BE2C (cell line): ENCODE data around the gene IQCN.

ENCODE experiments used
- DNase-seq: peaks from one replicate; pipeline ENCODE4 v3.0.0-alpha.2; 2020
- H3K27me3 ChIP-seq: fragments of 250-450 bp; sonication (Bioruptor Pico); 2 replicates; pipeline ENCODE4 v1.5.1; 2020; ENCODE audit warnings: mild to moderate bottlenecking
- H3K36me3 ChIP-seq: fragments of 250-450 bp; sonication (Bioruptor Pico); 2 replicates; pipeline ENCODE4 v1.5.1; 2020; ENCODE audit warnings: mild to moderate bottlenecking
- H3K4me1 ChIP-seq: fragments of 250-450 bp; sonication (Bioruptor Pico); 2 replicates; pipeline ENCODE4 v1.5.1; 2020
- H3K4me3 ChIP-seq: 2 replicates; pipeline ENCODE4 v1.5.1; 2011; ENCODE audit warnings: low read depth, low read length
- H3K9me3 ChIP-seq: fragments of 250-450 bp; sonication (Bioruptor Pico); 2 replicates; pipeline ENCODE4 v1.5.1; 2020
- CTCF ChIP-seq: IDR thresholded peaks from 2 replicates; pipeline ENCODE4 v1.5.1; 2012; ENCODE audit warnings: mild to moderate bottlenecking, low read depth, low read length

IQCN gene

DNA sequence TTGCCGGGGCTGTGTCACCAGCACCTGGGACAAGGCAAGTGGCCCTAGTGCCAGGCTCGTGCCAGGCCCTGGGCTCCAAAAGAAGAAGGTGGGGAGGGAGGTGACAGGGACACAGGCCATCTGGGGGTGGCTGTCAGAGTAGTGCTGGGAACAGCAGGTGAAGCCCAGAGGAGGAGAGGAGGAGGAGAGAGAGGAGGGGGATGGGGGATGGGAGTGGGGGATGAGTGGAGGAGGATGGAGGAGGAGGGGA lies 29.9 kb upstream of the IQCN start:
- Histone ChIP-seq H3K9me3 (no peaks in the 10 kb centered on the region), H3K4me3 (peak overlapping the region; percentile 43; the same call in 1 of the 2 replicates), H3K4me1 (peaks cover 24% of the 10 kb centered on the region), H3K36me3 (peaks cover 32% of the 10 kb centered on the region), H3K27me3 (no peaks in the 10 kb centered on the region)
- no peak for DNase-seq
- no peak for TF ChIP-seq CTCF

DNA sequence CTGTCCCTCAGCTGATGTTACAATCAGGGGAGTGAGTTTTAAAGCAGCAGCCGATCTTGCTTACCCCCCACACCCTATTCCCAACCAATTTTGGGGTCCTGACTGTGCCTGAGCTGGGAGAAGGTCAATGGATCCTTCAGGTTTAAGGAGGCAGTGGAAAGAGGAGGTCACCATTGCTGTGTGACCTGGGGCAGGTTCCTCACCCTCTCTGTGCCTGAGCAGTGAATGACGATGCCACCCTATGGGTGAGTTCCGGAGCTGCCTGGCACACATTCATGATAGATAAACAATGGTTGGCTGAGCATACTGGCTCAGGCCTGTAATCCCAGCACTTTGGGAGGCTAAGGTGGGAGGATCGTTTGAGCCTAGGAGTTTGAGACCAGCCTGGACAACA lies 27.5 kb upstream of the IQCN start:
- DNase-seq, result no peak
- no peak for TF ChIP-seq CTCF
- no peaks in the 10 kb centered on the region for H3K9me3 ChIP-seq
- no peak overlapping the region for H3K4me3 ChIP-seq
- H3K4me1 ChIP-seq, result peaks cover 24% of the 10 kb centered on the region
- peaks cover 9% of the 10 kb centered on the region for H3K36me3 ChIP-seq
- H3K27me3 ChIP-seq, result no peaks in the 10 kb centered on the region

DNA sequence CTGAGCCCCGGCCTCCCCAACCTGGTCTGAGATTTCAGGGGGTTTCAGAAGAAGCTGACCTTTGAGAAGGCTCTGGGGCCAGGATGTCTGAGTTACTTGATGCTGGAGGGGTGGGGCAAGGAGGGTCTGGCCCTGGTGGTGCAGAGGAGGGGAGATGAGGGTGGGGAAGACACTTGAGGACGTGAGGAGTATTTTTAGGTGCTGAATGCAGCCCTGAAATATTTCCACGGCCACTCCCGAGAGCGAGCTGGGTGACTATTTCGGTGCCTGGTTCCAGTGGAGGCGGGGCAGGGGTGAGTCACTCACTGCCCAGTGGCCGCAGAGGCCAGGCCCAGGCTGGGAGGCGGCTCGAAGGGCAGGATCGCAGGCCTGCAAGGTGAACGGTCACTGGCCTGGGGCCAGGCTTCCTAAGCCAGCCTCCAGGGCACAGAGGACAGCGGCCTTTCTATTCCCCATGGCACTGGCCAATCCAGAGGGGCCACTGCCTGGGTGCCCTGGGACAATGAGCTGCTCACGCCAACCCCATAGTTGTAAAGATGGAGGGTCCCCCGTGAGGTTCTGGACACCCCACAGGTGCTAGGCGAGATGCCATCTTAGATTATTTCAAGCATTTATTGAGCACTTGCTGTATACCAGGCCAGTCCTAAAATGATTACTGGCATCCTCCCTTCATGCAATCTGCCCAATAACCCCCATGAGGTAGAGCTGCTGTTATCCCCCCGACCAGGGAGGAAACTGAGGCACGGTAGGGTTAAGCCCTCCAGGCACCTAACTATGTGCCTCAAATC lies 26.9 kb upstream of the IQCN start:
- peaks cover 3% of the 10 kb centered on the region for H3K36me3 ChIP-seq
- H3K27me3 ChIP-seq, result no peaks in the 10 kb centered on the region
- H3K4me3 ChIP-seq, result no peak overlapping the region
- peaks cover 24% of the 10 kb centered on the region for H3K4me1 ChIP-seq
- H3K9me3 ChIP-seq, result no peaks in the 10 kb centered on the region
- no peak for TF ChIP-seq CTCF
- no peak for DNase-seq

GRCh38 chr19:18299654-18300053 lies 25.4 kb upstream of the IQCN start:
- H3K27me3 ChIP-seq, result no peaks in the 10 kb centered on the region
- peaks cover 17% of the 10 kb centered on the region for H3K4me1 ChIP-seq
- H3K36me3 ChIP-seq, result no peaks in the 10 kb centered on the region
- H3K9me3 ChIP-seq, result no peaks in the 10 kb centered on the region
- no peak for TF ChIP-seq CTCF
- DNase-seq, result no peak
- H3K4me3 ChIP-seq, result no peak overlapping the region

- no peak for TF ChIP-seq CTCF
- no peak for DNase-seq
- Histone ChIP-seq H3K27me3 (no peaks in the 10 kb centered on the region), H3K36me3 (no peaks in the 10 kb centered on the region), H3K9me3 (no peaks in the 10 kb centered on the region), H3K4me1 (peaks cover 16% of the 10 kb centered on the region), H3K4me3 (no peak overlapping the region)
These were observed 24.3 kb upstream of the IQCN start for GRCh38 chr19:18298601-18299000.

DNA sequence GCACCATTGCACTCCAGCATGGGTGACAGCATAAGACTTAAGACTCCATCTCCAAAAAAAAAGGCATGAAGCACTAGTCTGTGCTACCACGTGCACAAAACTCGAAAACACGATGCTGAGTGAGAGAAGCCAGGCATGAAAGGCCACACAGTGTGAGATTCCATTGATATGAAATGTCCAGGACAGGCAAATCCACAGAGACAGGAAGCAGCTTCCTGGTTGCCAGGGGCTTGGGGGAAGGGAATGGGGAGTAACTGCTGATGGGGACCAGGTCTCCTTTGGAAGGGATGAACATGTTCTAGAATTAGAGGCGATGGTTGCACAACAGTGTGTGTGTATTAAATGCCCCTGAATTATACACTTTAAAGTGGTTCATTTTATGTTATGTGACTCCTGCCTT lies 23.1 kb upstream of the IQCN start:
- no peak for DNase-seq
- no peaks in the 10 kb centered on the region for H3K9me3 ChIP-seq
- H3K4me3 ChIP-seq, result no peak overlapping the region
- H3K4me1 ChIP-seq, result peaks cover 17% of the 10 kb centered on the region
- no peak for TF ChIP-seq CTCF
- H3K36me3 ChIP-seq, result no peaks in the 10 kb centered on the region
- no peaks in the 10 kb centered on the region for H3K27me3 ChIP-seq
